Renal cortex interstitium (tissue), 11 donors: ENCODE measurements around the gene STX8. TPM values are rescaled to one million over a fixed set of nuclear protein-coding genes. Genes with fewer than 3 reads are reported as not detected.

Source experiments
- DNase-seq, 11 donors: peaks; one replicate each; pipeline ENCODE4 v3.0.0-alpha.2; 2013; ENCODE audit warnings: low read depth in 9 of 11, low spot score in 4 of 11; ENCODE audit errors: extremely low read depth in 1 of 11
- polyA plus RNA-seq, 3 donors: library from polyadenylated mRNA; unstranded; fragments of 120-200 nt; gene quantifications; one replicate each; pipeline ENCODE4 v1.2.1, GENCODE V29; 2013; ENCODE audit not compliant: insufficient read length in 3 of 3

The STX8 gene
- polyA plus RNA-seq, 3 donors = 60.0 to 68.1 (median 65.0) TPM

GRCh38 chr17:9298135-9298534, 277.5 kb downstream of the STX8 start:
- DNase-seq = no peak

- no peak for DNase-seq
These were observed 280.9 kb downstream of the STX8 start for GRCh38 chr17:9294661-9295210.

GRCh38 chr17:9292561-9292941, 283.1 kb downstream of the STX8 start:
- no peak for DNase-seq

- DNase-seq = no peak
These were observed 283.6 kb downstream of the STX8 start for GRCh38 chr17:9291912-9292560.

GRCh38 chr17:9290226-9290613, 285.4 kb downstream of the STX8 start:
- no peak for DNase-seq

- no peak for DNase-seq
These were observed 288.3 kb downstream of the STX8 start for GRCh38 chr17:9287306-9287705.

GRCh38 chr17:9286434-9286833, 289.2 kb downstream of the STX8 start:
- no peak for DNase-seq

GRCh38 chr17:9285602-9286427, 289.8 kb downstream of the STX8 start:
- DNase-seq = no peak

- DNase-seq = no peak
These were observed 290.7 kb downstream of the STX8 start for GRCh38 chr17:9284884-9285283.

GRCh38 chr17:9283909-9284308, 291.7 kb downstream of the STX8 start:
- no peak for DNase-seq

- no peak for DNase-seq
These were observed 295.7 kb downstream of the STX8 start for GRCh38 chr17:9279893-9280292.

GRCh38 chr17:9274973-9275372, 300.6 kb downstream of the STX8 start:
- DNase-seq = no peak

- DNase-seq = no peak
These were observed 301.9 kb downstream of the STX8 start for GRCh38 chr17:9273428-9274391.

GRCh38 chr17:9272501-9273200, 303.0 kb downstream of the STX8 start:
- no peak for DNase-seq

- no peak for DNase-seq
These were observed 303.6 kb downstream of the STX8 start for GRCh38 chr17:9271989-9272388.

- DNase-seq = no peak
These were observed 304.7 kb downstream of the STX8 start for GRCh38 chr17:9270921-9271320.

- DNase-seq = no peak
These were observed 306.1 kb downstream of the STX8 start for GRCh38 chr17:9269350-9270035.

GRCh38 chr17:9268546-9268945, 307.1 kb downstream of the STX8 start:
- DNase-seq = no peak
